HEK293 (cell line): ENCODE data around the gene CLIP1.

Experiments used
- CTCF ChIA-PET: fragments of 350-600 bp; formaldehyde crosslinking; extraction: SDS; loops from one replicate; lab custom pipeline; 2021; ENCODE audit warnings: antibody characterized with exemption; lab: Yijun Ruan, JAX
- POLR2A ChIA-PET: fragments of 300-600 bp; formaldehyde crosslinking; extraction: SDS; loops from one replicate; lab custom pipeline; 2020; ENCODE audit warnings: antibody characterized with exemption, inconsistent platforms; lab: Yijun Ruan, JAX
- H3K27ac ChIP-seq: fragments of 200-500 bp; sonication (Bioruptor generic); 2 replicates; pipeline ENCODE4 v1.5.1; 2014; ENCODE audit warnings: low read depth, low read length, control low read depth, inconsistent platforms; ENCODE audit errors: extremely low read depth
- H3K36me3 ChIP-seq, 2 experiments: fragments of 200-500 bp in 1 of 2; sonication (Bioruptor generic) in 1 of 2; 1 replicate in 1 of 2; 2 replicates in 1 of 2; pipeline ENCODE4 v1.5.1; 2014 to 2017; ENCODE audit warnings: inconsistent platforms in 2 of 2, low read length in 2 of 2; ENCODE audit not compliant: control insufficient read depth in 2 of 2, insufficient read depth in 1 of 2
- H3K4me1 ChIP-seq: fragments of 200-500 bp; sonication (Bioruptor generic); 2 replicates; pipeline ENCODE4 v1.5.1; 2014; ENCODE audit warnings: mild to moderate bottlenecking, low read length, inconsistent platforms; ENCODE audit not compliant: control insufficient read depth, insufficient read depth
- H3K4me3 ChIP-seq: 2 replicates; pipeline ENCODE4 v1.5.1; 2011; ENCODE audit warnings: low read depth, mild to moderate bottlenecking, control low read depth, low read length, moderate library complexity
- H3K9me3 ChIP-seq: fragments of 200-500 bp; sonication (Bioruptor generic); 2 replicates; pipeline ENCODE4 v1.5.1; 2014; ENCODE audit warnings: low read depth, low read length, inconsistent platforms; ENCODE audit not compliant: control insufficient read depth, insufficient read depth
- GFI1B ChIP-seq: fragments of 450-650 bp; formaldehyde crosslinking; IDR thresholded peaks from 2 replicates; pipeline ENCODE4 v1.5.1; 2016; ENCODE audit warnings: missing biosample characterization, missing genetic modification characterization
- KLF16 ChIP-seq: fragments of 450-650 bp; formaldehyde crosslinking; IDR thresholded peaks from 2 replicates; pipeline ENCODE4 v1.5.1; 2017; ENCODE audit warnings: missing biosample characterization, missing genetic modification characterization
- OSR2 ChIP-seq: fragments of 450-650 bp; formaldehyde crosslinking; IDR thresholded peaks from 2 replicates; pipeline ENCODE4 v1.5.1; 2016; ENCODE audit warnings: missing biosample characterization, missing genetic modification characterization
- ZNF10 ChIP-seq: fragments of 450-650 bp; formaldehyde crosslinking; IDR thresholded peaks from 2 replicates; pipeline ENCODE4 v1.5.1; 2017; ENCODE audit warnings: missing biosample characterization, missing genetic modification characterization
- ZNF132 ChIP-seq: fragments of 450-650 bp; formaldehyde crosslinking; IDR thresholded peaks from 2 replicates; pipeline ENCODE4 v1.5.1; 2017; ENCODE audit warnings: missing biosample characterization, missing genetic modification characterization, borderline replicate concordance
- ZNF155 ChIP-seq: fragments of 450-650 bp; formaldehyde crosslinking; IDR thresholded peaks from 2 replicates; pipeline ENCODE4 v1.5.1; 2016; ENCODE audit warnings: missing biosample characterization, missing genetic modification characterization
- ZNF2 ChIP-seq: fragments of 450-650 bp; formaldehyde crosslinking; IDR thresholded peaks from 2 replicates; pipeline ENCODE4 v1.5.1; 2016; ENCODE audit warnings: missing biosample characterization, missing genetic modification characterization
- ZNF292 ChIP-seq: fragments of 450-650 bp; formaldehyde crosslinking; IDR thresholded peaks from 2 replicates; pipeline ENCODE4 v1.5.1; 2016; ENCODE audit warnings: low read depth, missing biosample characterization, missing genetic modification characterization, borderline replicate concordance
- ZNF302 ChIP-seq: fragments of 450-650 bp; formaldehyde crosslinking; IDR thresholded peaks from 2 replicates; pipeline ENCODE4 v1.5.1; 2016; ENCODE audit warnings: missing biosample characterization, missing genetic modification characterization, low read depth
- ZNF335 ChIP-seq: fragments of 450-650 bp; formaldehyde crosslinking; conservative IDR thresholded peaks from 2 replicates; pipeline ENCODE4 v1.5.1; 2016; ENCODE audit warnings: missing biosample characterization, missing genetic modification characterization
- ZNF362 ChIP-seq: fragments of 450-650 bp; formaldehyde crosslinking; IDR thresholded peaks from 2 replicates; pipeline ENCODE4 v1.5.1; 2016; ENCODE audit warnings: missing biosample characterization, missing genetic modification characterization
- ZNF529 ChIP-seq: fragments of 450-650 bp; formaldehyde crosslinking; IDR thresholded peaks from 2 replicates; pipeline ENCODE4 v1.5.1; 2017; ENCODE audit warnings: missing genetic modification characterization, missing biosample characterization; ENCODE audit not compliant: insufficient replicate concordance
- ZNF600 ChIP-seq: fragments of 450-650 bp; formaldehyde crosslinking; IDR thresholded peaks from 2 replicates; pipeline ENCODE4 v1.5.1; 2016; ENCODE audit warnings: missing biosample characterization, missing genetic modification characterization
- ZNF624 ChIP-seq: fragments of 450-650 bp; formaldehyde crosslinking; IDR thresholded peaks from 2 replicates; pipeline ENCODE4 v1.5.1; 2017; ENCODE audit warnings: missing biosample characterization, missing genetic modification characterization
- ZNF639 ChIP-seq: fragments of 450-650 bp; formaldehyde crosslinking; IDR thresholded peaks from 2 replicates; pipeline ENCODE4 v1.5.1; 2016; ENCODE audit warnings: missing biosample characterization, missing genetic modification characterization
- ZNF707 ChIP-seq: fragments of 450-650 bp; formaldehyde crosslinking; IDR thresholded peaks from 2 replicates; pipeline ENCODE4 v1.5.1; 2016; ENCODE audit warnings: missing biosample characterization, missing genetic modification characterization
- ZNF76 ChIP-seq: fragments of 450-650 bp; formaldehyde crosslinking; IDR thresholded peaks from 2 replicates; pipeline ENCODE4; 2016; ENCODE audit warnings: low read depth, missing biosample characterization, missing genetic modification characterization, borderline replicate concordance
- TF ChIP-seq, protein P1 (sequence below): fragments of 450-650 bp; formaldehyde crosslinking; IDR thresholded peaks from 2 replicates; pipeline ENCODE4 v1.5.1; 2016; ENCODE audit warnings: missing biosample characterization, missing genetic modification characterization
- TF ChIP-seq, protein P2 (sequence below): fragments of 450-650 bp; formaldehyde crosslinking; IDR thresholded peaks from 2 replicates; pipeline ENCODE4 v1.5.1; 2016; ENCODE audit warnings: missing biosample characterization, missing genetic modification characterization
- TF ChIP-seq, protein P3 (sequence below): fragments of 450-650 bp; formaldehyde crosslinking; IDR thresholded peaks from 2 replicates; pipeline ENCODE4 v1.5.1; 2017; ENCODE audit warnings: missing biosample characterization, missing genetic modification characterization
- TF ChIP-seq, protein P4 (sequence below): fragments of 450-650 bp; formaldehyde crosslinking; IDR thresholded peaks from 2 replicates; pipeline ENCODE4 v1.5.1; 2017; ENCODE audit warnings: missing biosample characterization, missing genetic modification characterization

CLIP1 gene

GRCh38 chr12:122293081-122293480 lies 129.4 kb downstream of the CLIP1 start (continued):
- TF ChIP-seq, protein P1, sequence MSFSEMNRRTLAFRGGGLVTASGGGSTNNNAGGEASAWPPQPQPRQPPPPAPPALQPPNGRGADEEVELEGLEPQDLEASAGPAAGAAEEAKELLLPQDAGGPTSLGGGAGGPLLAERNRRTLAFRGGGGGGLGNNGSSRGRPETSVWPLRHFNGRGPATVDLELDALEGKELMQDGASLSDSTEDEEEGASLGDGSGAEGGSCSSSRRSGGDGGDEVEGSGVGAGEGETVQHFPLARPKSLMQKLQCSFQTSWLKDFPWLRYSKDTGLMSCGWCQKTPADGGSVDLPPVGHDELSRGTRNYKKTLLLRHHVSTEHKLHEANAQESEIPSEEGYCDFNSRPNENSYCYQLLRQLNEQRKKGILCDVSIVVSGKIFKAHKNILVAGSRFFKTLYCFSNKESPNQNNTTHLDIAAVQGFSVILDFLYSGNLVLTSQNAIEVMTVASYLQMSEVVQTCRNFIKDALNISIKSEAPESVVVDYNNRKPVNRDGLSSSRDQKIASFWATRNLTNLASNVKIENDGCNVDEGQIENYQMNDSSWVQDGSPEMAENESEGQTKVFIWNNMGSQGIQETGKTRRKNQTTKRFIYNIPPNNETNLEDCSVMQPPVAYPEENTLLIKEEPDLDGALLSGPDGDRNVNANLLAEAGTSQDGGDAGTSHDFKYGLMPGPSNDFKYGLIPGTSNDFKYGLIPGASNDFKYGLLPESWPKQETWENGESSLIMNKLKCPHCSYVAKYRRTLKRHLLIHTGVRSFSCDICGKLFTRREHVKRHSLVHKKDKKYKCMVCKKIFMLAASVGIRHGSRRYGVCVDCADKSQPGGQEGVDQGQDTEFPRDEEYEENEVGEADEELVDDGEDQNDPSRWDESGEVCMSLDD (tag by site-specific recombination) = no peak
- TF ChIP-seq OSR2 (tag by site-specific recombination) (no peak), ZNF302 (tag by site-specific recombination) (no peak)
- TF ChIP-seq, protein P2, sequence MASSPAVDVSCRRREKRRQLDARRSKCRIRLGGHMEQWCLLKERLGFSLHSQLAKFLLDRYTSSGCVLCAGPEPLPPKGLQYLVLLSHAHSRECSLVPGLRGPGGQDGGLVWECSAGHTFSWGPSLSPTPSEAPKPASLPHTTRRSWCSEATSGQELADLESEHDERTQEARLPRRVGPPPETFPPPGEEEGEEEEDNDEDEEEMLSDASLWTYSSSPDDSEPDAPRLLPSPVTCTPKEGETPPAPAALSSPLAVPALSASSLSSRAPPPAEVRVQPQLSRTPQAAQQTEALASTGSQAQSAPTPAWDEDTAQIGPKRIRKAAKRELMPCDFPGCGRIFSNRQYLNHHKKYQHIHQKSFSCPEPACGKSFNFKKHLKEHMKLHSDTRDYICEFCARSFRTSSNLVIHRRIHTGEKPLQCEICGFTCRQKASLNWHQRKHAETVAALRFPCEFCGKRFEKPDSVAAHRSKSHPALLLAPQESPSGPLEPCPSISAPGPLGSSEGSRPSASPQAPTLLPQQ (tag by site-specific recombination) = no peak

- peaks cover 0 to 11% of the 10 kb centered on the region in 2 experiments; a peak in 2 of 3 replicates for H3K36me3 ChIP-seq
- H3K27ac ChIP-seq = no peak overlapping the region
- H3K9me3 ChIP-seq = no peaks in the 10 kb centered on the region
- CTCF ChIA-PET = no interaction called here
- H3K4me1 ChIP-seq = no peaks in the 10 kb centered on the region
- H3K4me3 ChIP-seq = no peak overlapping the region
- TF ChIP-seq ZNF335 (tag by site-specific recombination) = no peak
- TF ChIP-seq ZNF707 = no peak
- TF ChIP-seq ZNF155 = no peak
- TF ChIP-seq ZNF529 (tag by site-specific recombination) = no peak
- POLR2A ChIA-PET = no interaction called here
Observed at GRCh38 chr12:122291431-122291830, 131.0 kb downstream of the CLIP1 start.

GRCh38 chr12:122283680-122284079 lies 138.8 kb downstream of the CLIP1 start:
- Histone ChIP-seq H3K4me3 (no peak overlapping the region), H3K9me3 (no peaks in the 10 kb centered on the region), H3K27ac (no peak overlapping the region), H3K4me1 (peaks cover 3% of the 10 kb centered on the region; the same call in 1 of the 2 replicates), H3K36me3 (peaks cover 5 to 6% of the 10 kb centered on the region in 2 experiments)
- POLR2A ChIA-PET = no interaction called here
- CTCF ChIA-PET = no interaction called here
- no peak for TF ChIP-seq ZNF624 (tag by site-specific recombination)
- TF ChIP-seq ZNF639 (tag by site-specific recombination) = no peak
- TF ChIP-seq ZNF292 = no peak
- TF ChIP-seq GFI1B = no peak
- no peak for TF ChIP-seq ZNF2 (tag by site-specific recombination)
- TF ChIP-seq, protein P3, sequence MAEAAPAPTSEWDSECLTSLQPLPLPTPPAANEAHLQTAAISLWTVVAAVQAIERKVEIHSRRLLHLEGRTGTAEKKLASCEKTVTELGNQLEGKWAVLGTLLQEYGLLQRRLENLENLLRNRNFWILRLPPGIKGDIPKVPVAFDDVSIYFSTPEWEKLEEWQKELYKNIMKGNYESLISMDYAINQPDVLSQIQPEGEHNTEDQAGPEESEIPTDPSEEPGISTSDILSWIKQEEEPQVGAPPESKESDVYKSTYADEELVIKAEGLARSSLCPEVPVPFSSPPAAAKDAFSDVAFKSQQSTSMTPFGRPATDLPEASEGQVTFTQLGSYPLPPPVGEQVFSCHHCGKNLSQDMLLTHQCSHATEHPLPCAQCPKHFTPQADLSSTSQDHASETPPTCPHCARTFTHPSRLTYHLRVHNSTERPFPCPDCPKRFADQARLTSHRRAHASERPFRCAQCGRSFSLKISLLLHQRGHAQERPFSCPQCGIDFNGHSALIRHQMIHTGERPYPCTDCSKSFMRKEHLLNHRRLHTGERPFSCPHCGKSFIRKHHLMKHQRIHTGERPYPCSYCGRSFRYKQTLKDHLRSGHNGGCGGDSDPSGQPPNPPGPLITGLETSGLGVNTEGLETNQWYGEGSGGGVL = no peak
- TF ChIP-seq ZNF10 (tag by site-specific recombination) = no peak
- no peak for TF ChIP-seq ZNF362 (tag by site-specific recombination)
- TF ChIP-seq ZNF600 (tag by site-specific recombination) = no peak
- TF ChIP-seq, protein P4, sequence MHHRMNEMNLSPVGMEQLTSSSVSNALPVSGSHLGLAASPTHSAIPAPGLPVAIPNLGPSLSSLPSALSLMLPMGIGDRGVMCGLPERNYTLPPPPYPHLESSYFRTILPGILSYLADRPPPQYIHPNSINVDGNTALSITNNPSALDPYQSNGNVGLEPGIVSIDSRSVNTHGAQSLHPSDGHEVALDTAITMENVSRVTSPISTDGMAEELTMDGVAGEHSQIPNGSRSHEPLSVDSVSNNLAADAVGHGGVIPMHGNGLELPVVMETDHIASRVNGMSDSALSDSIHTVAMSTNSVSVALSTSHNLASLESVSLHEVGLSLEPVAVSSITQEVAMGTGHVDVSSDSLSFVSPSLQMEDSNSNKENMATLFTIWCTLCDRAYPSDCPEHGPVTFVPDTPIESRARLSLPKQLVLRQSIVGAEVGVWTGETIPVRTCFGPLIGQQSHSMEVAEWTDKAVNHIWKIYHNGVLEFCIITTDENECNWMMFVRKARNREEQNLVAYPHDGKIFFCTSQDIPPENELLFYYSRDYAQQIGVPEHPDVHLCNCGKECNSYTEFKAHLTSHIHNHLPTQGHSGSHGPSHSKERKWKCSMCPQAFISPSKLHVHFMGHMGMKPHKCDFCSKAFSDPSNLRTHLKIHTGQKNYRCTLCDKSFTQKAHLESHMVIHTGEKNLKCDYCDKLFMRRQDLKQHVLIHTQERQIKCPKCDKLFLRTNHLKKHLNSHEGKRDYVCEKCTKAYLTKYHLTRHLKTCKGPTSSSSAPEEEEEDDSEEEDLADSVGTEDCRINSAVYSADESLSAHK (tag by site-specific recombination) = no peak
- no peak for TF ChIP-seq ZNF76 (tag by site-specific recombination)
- TF ChIP-seq ZNF132 (tag by site-specific recombination) = no peak
- TF ChIP-seq KLF16 (tag by site-specific recombination) = no peak
